ENCODE data around the gene CSPG5. TPM values are rescaled to one million over a fixed set of nuclear protein-coding genes. Genes with fewer than 3 reads are reported as not detected.
A peak's percentile ranks its signal among the peaks of the same experiment; 100 is the strongest.

The CSPG5 gene
- total and polyA plus RNA-seq, 4 donors, result 78.2 to 338 (median 196) TPM

DNA sequence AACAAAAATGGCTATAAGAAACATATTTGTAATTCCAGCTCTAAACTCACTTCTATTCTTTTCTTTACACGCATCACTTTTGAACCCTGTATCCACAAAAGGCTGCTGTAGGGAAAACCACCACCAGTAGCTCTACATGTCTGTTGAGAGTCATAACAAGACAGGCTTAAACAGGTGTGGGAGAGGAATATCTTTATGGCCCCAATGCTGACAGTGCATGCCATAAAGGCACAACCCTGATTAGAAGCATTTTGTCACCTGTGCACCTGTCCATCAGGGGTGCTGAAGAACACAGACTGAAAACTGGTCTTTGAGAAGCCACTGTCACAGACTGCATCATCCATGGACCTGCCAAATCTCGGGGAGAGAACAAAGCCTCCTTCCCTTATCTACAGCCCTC, 11.6 kb upstream of the CSPG5 start:
- no peak overlapping the region for H3K27ac ChIP-seq (ENCODE audit: low read depth, low read length)
- WGBS (ENCODE audit: insufficient coverage), result 88% methylated on average over 1 of the region's 2 CpGs
- peaks cover 28% of the 10 kb centered on the region for H3K36me3 ChIP-seq (ENCODE audit: control insufficient read depth, insufficient read depth, low read length)
- DNase-seq (ENCODE audit: low read depth in 4 of 6, low spot score in 6 of 6), result no peak
- H3K4me1 ChIP-seq (ENCODE audit: control insufficient read depth, insufficient read depth, low read length), result no peaks in the 10 kb centered on the region
- no peak overlapping the region for H3K4me3 ChIP-seq (ENCODE audit: low read depth, low read length)
- H3K27me3 ChIP-seq (ENCODE audit: control insufficient read depth, insufficient read depth, low read length), result no peaks in the 10 kb centered on the region
- no peaks in the 10 kb centered on the region for H3K9me3 ChIP-seq (ENCODE audit: control insufficient read depth, insufficient read depth, low read length)

DNA sequence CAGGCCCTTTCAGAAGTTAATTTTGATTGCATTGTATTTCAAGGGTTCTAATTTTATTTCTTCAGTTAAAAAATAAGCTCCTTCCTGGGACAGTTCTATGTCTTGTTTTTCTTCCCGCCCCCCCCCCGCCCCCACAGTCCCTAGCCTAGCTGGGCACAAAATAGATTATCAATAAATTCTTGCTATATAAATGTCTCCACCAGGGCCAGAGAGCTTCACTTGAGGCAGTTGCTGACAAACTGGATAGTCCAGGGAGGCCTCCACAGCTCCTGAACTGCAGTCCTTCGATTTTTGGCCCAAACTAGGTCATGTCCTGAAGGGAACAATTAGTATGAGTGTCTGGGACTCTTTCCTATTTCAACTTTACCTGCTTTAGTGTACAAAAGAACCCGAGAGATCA, 9.9 kb upstream of the CSPG5 start:
- H3K27me3 ChIP-seq (ENCODE audit: control insufficient read depth, insufficient read depth, low read length), result no peaks in the 10 kb centered on the region
- H3K36me3 ChIP-seq (ENCODE audit: control insufficient read depth, insufficient read depth, low read length), result peaks cover 20% of the 10 kb centered on the region
- no peaks in the 10 kb centered on the region for H3K4me1 ChIP-seq (ENCODE audit: control insufficient read depth, insufficient read depth, low read length)
- H3K9me3 ChIP-seq (ENCODE audit: control insufficient read depth, insufficient read depth, low read length), result no peaks in the 10 kb centered on the region
- no peak overlapping the region for H3K4me3 ChIP-seq (ENCODE audit: low read depth, low read length)
- H3K27ac ChIP-seq (ENCODE audit: low read depth, low read length), result no peak overlapping the region
- no CpG with 5 or more reads among the region's 4 CpGs for WGBS (ENCODE audit: insufficient coverage)
- DNase-seq (ENCODE audit: low read depth in 4 of 6, low spot score in 6 of 6), result no peak

DNA sequence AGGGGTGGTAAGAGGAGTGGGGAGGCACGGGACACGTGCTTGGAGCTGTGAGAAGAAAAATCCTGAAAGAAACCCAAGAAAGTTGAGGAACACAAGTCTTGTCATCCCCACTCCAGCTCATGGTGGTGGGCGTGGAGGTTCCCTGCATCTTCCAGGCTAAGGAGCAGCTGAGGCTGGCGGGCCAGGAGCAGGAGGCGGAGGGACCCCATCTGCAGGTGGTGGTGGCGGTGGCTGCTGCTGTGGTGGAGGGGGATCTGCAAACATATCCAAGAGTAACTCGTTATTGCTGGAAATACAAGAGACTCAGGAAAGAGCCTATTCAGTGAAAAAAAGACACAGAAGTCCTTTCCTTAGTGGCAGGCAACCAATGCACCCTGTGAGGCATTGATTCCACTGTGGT, 9.4 kb upstream of the CSPG5 start:
- peaks cover 17% of the 10 kb centered on the region for H3K36me3 ChIP-seq (ENCODE audit: control insufficient read depth, insufficient read depth, low read length)
- no peak for DNase-seq (ENCODE audit: low read depth in 4 of 6, low spot score in 6 of 6)

DNA sequence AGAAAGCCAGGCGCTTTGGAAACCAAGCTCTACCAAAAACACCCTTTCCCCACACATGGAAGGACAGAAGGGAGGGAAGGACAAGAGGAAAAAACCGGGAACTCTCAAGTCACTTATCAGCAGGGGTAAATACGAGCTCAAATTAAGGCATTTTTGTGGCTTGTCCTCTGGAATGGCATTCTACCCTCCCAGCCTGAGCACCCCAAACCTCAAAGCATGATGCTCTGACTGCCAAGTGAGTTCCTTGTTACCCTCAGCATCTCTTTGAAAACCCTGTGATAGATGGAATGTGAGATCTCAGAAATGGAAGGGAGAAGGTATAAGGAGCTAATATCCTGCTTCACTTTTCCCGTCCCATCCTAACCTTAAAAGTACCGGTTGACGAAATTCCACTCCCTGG, 8.1 kb upstream of the CSPG5 start:
- Histone ChIP-seq H3K27me3 (ENCODE audit: control insufficient read depth, insufficient read depth, low read length) (no peaks in the 10 kb centered on the region), H3K27ac (ENCODE audit: low read depth, low read length) (no peak overlapping the region), H3K9me3 (ENCODE audit: control insufficient read depth, insufficient read depth, low read length) (no peaks in the 10 kb centered on the region), H3K4me1 (ENCODE audit: control insufficient read depth, insufficient read depth, low read length) (no peaks in the 10 kb centered on the region), H3K4me3 (ENCODE audit: low read depth, low read length) (no peak overlapping the region), H3K36me3 (ENCODE audit: control insufficient read depth, insufficient read depth, low read length) (peaks cover 14% of the 10 kb centered on the region)
- WGBS (ENCODE audit: insufficient coverage), result 100% methylated on average over 1 of the region's 6 CpGs
- no peak for DNase-seq (ENCODE audit: low read depth in 4 of 6, low spot score in 6 of 6)

More for the DNA sequence above, 9.4 kb upstream of the CSPG5 start:
- no peak overlapping the region for H3K4me3 ChIP-seq (ENCODE audit: low read depth, low read length)
- WGBS (ENCODE audit: insufficient coverage), result 97% methylated on average over 7 of the region's 7 CpGs
- H3K27ac ChIP-seq (ENCODE audit: low read depth, low read length), result no peak overlapping the region
- no peaks in the 10 kb centered on the region for H3K9me3 ChIP-seq (ENCODE audit: control insufficient read depth, insufficient read depth, low read length)
- no peaks in the 10 kb centered on the region for H3K27me3 ChIP-seq (ENCODE audit: control insufficient read depth, insufficient read depth, low read length)
- H3K4me1 ChIP-seq (ENCODE audit: control insufficient read depth, insufficient read depth, low read length), result no peaks in the 10 kb centered on the region

DNA sequence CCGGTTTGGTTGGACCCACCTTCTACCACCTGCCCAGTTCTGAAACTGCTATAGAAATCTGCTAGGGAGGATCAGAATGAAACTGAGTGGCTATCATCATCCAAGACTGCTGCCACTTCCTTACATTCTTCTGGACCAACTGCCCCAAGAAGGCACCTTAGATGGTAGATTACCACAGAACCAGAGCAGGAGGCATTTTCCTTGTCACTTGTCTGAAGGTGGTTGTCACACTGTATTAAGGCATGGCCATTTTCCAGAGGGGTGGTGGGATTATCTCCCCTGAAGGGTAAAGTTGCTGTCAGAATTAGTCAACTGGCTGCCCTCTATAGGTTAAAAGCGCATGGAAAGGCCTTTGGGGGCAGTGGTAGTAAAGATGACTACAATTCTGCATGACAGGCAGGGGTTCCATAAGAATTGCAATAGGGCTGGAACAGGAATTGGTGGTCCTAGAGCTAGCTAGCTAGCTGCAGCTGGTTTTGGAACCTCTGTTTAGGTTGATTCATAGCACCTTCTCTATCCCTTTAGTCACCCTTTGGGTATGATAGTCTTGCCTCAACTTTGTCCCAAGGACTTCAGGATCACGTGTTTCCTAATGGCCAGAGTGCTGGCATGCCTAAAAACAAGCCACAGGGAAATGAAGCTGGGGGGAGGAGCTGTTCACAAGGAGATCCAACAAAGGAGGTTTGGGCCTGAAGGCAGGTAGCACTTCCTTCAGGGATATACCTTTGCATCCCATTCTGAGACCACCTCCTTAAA, 4.8 kb upstream of the CSPG5 start:
- DNase-seq (ENCODE audit: low read depth in 4 of 6, low spot score in 6 of 6), result no peak
- H3K27me3 ChIP-seq (ENCODE audit: control insufficient read depth, insufficient read depth, low read length), result no peaks in the 10 kb centered on the region
- H3K4me1 ChIP-seq (ENCODE audit: control insufficient read depth, insufficient read depth, low read length), result peaks cover 7% of the 10 kb centered on the region
- H3K27ac ChIP-seq (ENCODE audit: low read depth, low read length), result no peak overlapping the region
- no peaks in the 10 kb centered on the region for H3K9me3 ChIP-seq (ENCODE audit: control insufficient read depth, insufficient read depth, low read length)
- H3K4me3 ChIP-seq (ENCODE audit: low read depth, low read length), result no peak overlapping the region
- 79% methylated on average over 2 of the region's 3 CpGs for WGBS (ENCODE audit: insufficient coverage)
- H3K36me3 ChIP-seq (ENCODE audit: control insufficient read depth, insufficient read depth, low read length), result peaks cover 10% of the 10 kb centered on the region

DNA sequence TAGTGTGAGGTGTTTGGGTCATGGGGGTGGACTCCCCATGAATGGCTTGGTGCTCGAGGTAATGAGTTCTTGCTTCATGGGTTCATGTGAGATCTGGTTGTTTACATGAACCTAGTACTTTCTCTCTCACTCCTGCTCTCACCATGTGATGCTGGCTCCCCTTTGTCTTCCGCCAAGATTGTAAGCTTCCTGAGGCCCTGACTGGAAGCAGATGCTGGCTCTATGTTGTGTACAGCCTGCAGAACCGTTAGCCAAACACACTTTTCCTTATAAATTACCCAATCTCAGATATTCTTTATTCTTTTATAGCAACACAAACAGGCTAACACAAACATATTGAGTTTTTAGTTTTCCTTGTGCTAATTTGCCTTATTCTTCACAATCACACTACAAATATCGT, 3.2 kb upstream of the CSPG5 start:
- H3K36me3 ChIP-seq (ENCODE audit: control insufficient read depth, insufficient read depth, low read length), result peaks cover 11% of the 10 kb centered on the region
- H3K9me3 ChIP-seq (ENCODE audit: control insufficient read depth, insufficient read depth, low read length), result no peaks in the 10 kb centered on the region
- no peak overlapping the region for H3K27ac ChIP-seq (ENCODE audit: low read depth, low read length)
- H3K4me3 ChIP-seq (ENCODE audit: low read depth, low read length), result no peak overlapping the region
- 94% methylated on average over 2 of the region's 4 CpGs for WGBS (ENCODE audit: insufficient coverage)
- DNase-seq (ENCODE audit: low read depth in 4 of 6, low spot score in 6 of 6), result no peak
- H3K4me1 ChIP-seq (ENCODE audit: control insufficient read depth, insufficient read depth, low read length), result peaks cover 19% of the 10 kb centered on the region
- H3K27me3 ChIP-seq (ENCODE audit: control insufficient read depth, insufficient read depth, low read length), result no peaks in the 10 kb centered on the region

DNA sequence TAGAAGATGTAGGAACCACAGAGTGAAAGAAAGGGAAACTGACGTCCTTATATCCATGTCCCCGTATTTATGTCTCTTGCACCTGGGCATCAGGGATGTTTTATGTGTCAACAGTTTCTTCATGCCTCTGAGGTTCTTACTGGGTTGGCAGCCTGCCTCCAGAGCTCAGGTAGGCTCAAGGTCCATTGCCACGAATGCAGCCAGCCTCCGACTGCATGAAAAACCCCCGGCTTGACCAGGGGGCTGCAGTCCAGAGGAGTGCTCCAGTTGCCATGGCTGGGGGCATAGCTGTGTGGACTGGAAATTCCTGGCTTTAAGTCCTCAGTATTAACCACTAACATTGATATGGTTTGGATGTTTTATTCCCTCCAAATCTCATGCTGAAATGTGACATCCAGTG, 2.8 kb upstream of the CSPG5 start:
- Histone ChIP-seq H3K36me3 (ENCODE audit: control insufficient read depth, insufficient read depth, low read length) (peaks cover 15% of the 10 kb centered on the region), H3K27me3 (ENCODE audit: control insufficient read depth, insufficient read depth, low read length) (no peaks in the 10 kb centered on the region), H3K4me3 (ENCODE audit: low read depth, low read length) (no peak overlapping the region), H3K4me1 (ENCODE audit: control insufficient read depth, insufficient read depth, low read length) (peaks cover 23% of the 10 kb centered on the region), H3K9me3 (ENCODE audit: control insufficient read depth, insufficient read depth, low read length) (no peaks in the 10 kb centered on the region), H3K27ac (ENCODE audit: low read depth, low read length) (no peak overlapping the region)
- WGBS (ENCODE audit: insufficient coverage), result 65% methylated on average over 5 of the region's 5 CpGs
- no peak for DNase-seq (ENCODE audit: low read depth in 4 of 6, low spot score in 6 of 6)

DNA sequence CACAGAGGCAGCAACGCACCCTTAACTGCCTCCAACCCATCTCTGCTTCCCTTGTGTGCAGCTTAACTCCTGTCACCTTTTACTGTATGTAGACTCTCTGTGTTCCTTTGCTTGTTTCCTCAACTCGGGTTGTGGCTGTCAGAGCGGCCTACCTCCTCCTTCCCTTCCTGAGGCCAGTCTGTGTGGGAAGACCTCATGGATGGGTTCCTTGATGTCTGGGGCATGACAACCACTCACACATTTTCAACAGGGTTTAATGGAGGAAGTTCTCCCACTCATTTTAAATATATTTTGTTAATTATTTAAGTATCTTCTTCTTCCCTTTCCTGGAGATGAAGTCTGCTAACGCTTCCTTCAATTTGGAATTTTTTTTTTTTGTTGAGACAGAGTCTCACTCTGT, 1.8 kb upstream of the CSPG5 start:
- no peak overlapping the region for H3K27ac ChIP-seq (ENCODE audit: low read depth, low read length)

DNA sequence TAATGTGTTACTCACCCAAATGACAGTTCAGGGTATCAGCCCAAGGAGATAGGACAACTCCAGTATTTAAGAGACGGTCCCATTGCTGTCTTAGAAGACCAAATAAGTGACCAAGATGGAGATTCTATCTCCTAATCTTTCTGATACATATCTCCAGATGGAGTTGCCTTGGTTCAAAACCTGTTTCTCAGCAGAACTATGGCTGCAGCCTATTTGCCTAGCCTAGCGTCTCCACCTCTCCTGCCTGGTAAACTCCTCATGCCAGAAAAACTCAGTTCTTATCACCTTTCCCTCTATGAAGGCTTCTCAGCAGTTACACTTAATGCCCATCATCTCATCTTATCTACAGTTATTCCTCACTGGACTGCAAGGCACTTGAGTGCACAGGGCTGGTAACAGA, 1.2 kb upstream of the CSPG5 start:
- Histone ChIP-seq H3K4me3 (ENCODE audit: low read depth, low read length) (no peak overlapping the region), H3K36me3 (ENCODE audit: control insufficient read depth, insufficient read depth, low read length) (peaks cover 25% of the 10 kb centered on the region), H3K27me3 (ENCODE audit: control insufficient read depth, insufficient read depth, low read length) (no peaks in the 10 kb centered on the region), H3K4me1 (ENCODE audit: control insufficient read depth, insufficient read depth, low read length) (peaks cover 38% of the 10 kb centered on the region), H3K27ac (ENCODE audit: low read depth, low read length) (no peak overlapping the region), H3K9me3 (ENCODE audit: control insufficient read depth, insufficient read depth, low read length) (no peaks in the 10 kb centered on the region)
- 100% methylated on average over 2 of the region's 2 CpGs for WGBS (ENCODE audit: insufficient coverage)
- no peak for DNase-seq (ENCODE audit: low read depth in 4 of 6, low spot score in 6 of 6)

More for the DNA sequence above, 1.8 kb upstream of the CSPG5 start:
- no peaks in the 10 kb centered on the region for H3K9me3 ChIP-seq (ENCODE audit: control insufficient read depth, insufficient read depth, low read length)
- no peak overlapping the region for H3K4me3 ChIP-seq (ENCODE audit: low read depth, low read length)
- DNase-seq (ENCODE audit: low read depth in 4 of 6, low spot score in 6 of 6), result no peak
- H3K36me3 ChIP-seq (ENCODE audit: control insufficient read depth, insufficient read depth, low read length), result peaks cover 25% of the 10 kb centered on the region
- 40% methylated on average over 1 of the region's 4 CpGs for WGBS (ENCODE audit: insufficient coverage)
- no peaks in the 10 kb centered on the region for H3K27me3 ChIP-seq (ENCODE audit: control insufficient read depth, insufficient read depth, low read length)
- peaks cover 33% of the 10 kb centered on the region for H3K4me1 ChIP-seq (ENCODE audit: control insufficient read depth, insufficient read depth, low read length)

DNA sequence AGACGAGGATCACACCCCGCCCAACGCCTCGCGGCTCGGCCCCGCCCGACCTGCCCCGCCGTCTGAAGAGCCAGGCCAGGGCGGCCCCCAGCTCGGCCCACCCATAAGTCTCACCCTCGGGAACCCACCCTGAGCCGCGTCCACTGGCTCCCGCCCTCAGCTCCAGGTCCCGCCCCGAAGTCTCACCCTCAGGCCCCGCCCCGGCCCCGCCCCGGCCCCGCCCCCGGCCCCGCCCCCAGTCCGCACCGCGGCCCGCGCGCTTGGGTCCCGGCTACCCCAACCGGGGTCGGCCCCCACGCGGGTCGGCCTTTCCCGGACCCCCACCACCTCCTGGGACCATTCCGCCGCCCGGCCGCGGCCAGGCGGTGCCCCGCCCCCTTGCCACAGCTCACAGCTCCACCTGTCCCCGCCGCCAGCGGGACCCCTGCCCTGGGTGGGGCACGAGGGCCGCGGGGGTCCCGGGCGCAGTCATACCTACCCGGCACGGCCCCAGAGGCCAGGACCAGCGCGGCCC, 489 bp downstream of the CSPG5 start:
- peak in 2 of 6 donors; percentile 71 to 82 for DNase-seq (ENCODE audit: low read depth in 4 of 6, low spot score in 6 of 6)
- H3K27ac ChIP-seq (ENCODE audit: low read depth, low read length), result peak overlapping the region; percentile 57
- no peaks in the 10 kb centered on the region for H3K9me3 ChIP-seq (ENCODE audit: control insufficient read depth, insufficient read depth, low read length)
- H3K36me3 ChIP-seq (ENCODE audit: control insufficient read depth, insufficient read depth, low read length), result peaks cover 25% of the 10 kb centered on the region
- WGBS (ENCODE audit: insufficient coverage), result under 1% methylated on average over 43 of the region's 57 CpGs
- H3K4me3 ChIP-seq (ENCODE audit: low read depth, low read length), result peak overlapping the region; percentile 33
- H3K4me1 ChIP-seq (ENCODE audit: control insufficient read depth, insufficient read depth, low read length), result peaks cover 55% of the 10 kb centered on the region
- no peaks in the 10 kb centered on the region for H3K27me3 ChIP-seq (ENCODE audit: control insufficient read depth, insufficient read depth, low read length)

Data from spinal cord (tissue), 10 donors.